LHCN-M2 (cell line): ENCODE measurements around the gene ZNF736. TPM values are rescaled to one million over a fixed set of nuclear protein-coding genes. Genes with fewer than 3 reads are reported as not detected.
"Not testable (repeated sequence)": the region's sequence is repeated elsewhere in the genome, so short reads cannot be mapped to it uniquely, and the experiment has no call there.

Experiments
- DNase-seq: peaks from one replicate; pipeline ENCODE4 v3.0.0-alpha.2; 2012; ENCODE audit warnings: low read depth
- polyA plus RNA-seq: library from polyadenylated mRNA; unstranded; fragments of >200 nt; gene quantifications from one replicate; pipeline ENCODE4 v1.2.1, GENCODE V29; 2012; ENCODE audit warnings: missing spikeins
- total RNA-seq: library from RNA; depleted of rRNA; stranded (reverse); fragments of >200 nt; gene quantifications from 2 replicates; pipeline ENCODE4 v1.2.3, GENCODE V29; 2014; rRNA removed

ZNF736 gene
- 11.0 and 13.1 TPM in 2 replicates for total RNA-seq
- 3.7 TPM for polyA plus RNA-seq

- DNase-seq = peak; percentile 97
Measured at GRCh38 chr7:64313740-64314491, at the start of gene ZNF736. TSS of gene ZNF736 (plus strand) at chr7:64313961. CDS start at chr7:64314151, 190 bp downstream.

- no peak for DNase-seq
Measured at GRCh38 chr7:64266341-64266919, 47.3 kb upstream of the ZNF736 start.

GRCh38 chr7:64277630-64278029, 36.1 kb upstream of the ZNF736 start:
- DNase-seq = no peak

GRCh38 chr7:64294701-64295420, 18.9 kb upstream of the ZNF736 start:
- no peak for DNase-seq

GRCh38 chr7:64297418-64297817, 16.3 kb upstream of the ZNF736 start:
- not testable (repeated sequence) for DNase-seq

GRCh38 chr7:64300641-64301405, 12.9 kb upstream of the ZNF736 start:
- no peak for DNase-seq

GRCh38 chr7:64307254-64308015, 6.3 kb upstream of the ZNF736 start:
- DNase-seq = peak; percentile 89

- no peak for DNase-seq
Measured at GRCh38 chr7:64308016-64308270, 5.8 kb upstream of the ZNF736 start.

GRCh38 chr7:64310426-64310825, 3.3 kb upstream of the ZNF736 start:
- DNase-seq = no peak

GRCh38 chr7:64312826-64313225, 935 bp upstream of the ZNF736 start:
- DNase-seq = no peak

GRCh38 chr7:64314566-64314965, 805 bp downstream of the ZNF736 start:
- peak; percentile 26 for DNase-seq

GRCh38 chr7:64316031-64316742, 2.4 kb downstream of the ZNF736 start:
- not testable (repeated sequence) for DNase-seq

- DNase-seq = no peak
Measured at GRCh38 chr7:64320547-64321513, 7.1 kb downstream of the ZNF736 start.

GRCh38 chr7:64324166-64324565, 10.4 kb downstream of the ZNF736 start:
- not testable (repeated sequence) for DNase-seq

- not testable (repeated sequence) for DNase-seq
Measured at GRCh38 chr7:64348713-64349210, 35.0 kb downstream of the ZNF736 start.

- DNase-seq = no peak
Measured at GRCh38 chr7:64359543-64359942, 45.8 kb downstream of the ZNF736 start.

- DNase-seq = no peak
Measured at GRCh38 chr7:64371116-64371515, 57.4 kb downstream of the ZNF736 start.

GRCh38 chr7:64373017-64373416, 59.3 kb downstream of the ZNF736 start:
- no peak for DNase-seq

- no peak for DNase-seq
Measured at GRCh38 chr7:64400401-64400800, 86.6 kb downstream of the ZNF736 start.
